HG03139 (cell line): ENCODE measurements around the gene OTULINL.

ENCODE experiments used
- ATAC-seq: cut with Tn5 transposase; IDR thresholded peaks from one replicate; pipeline ENCODE4 v1.9.1; 2021; ENCODE audit not compliant: unreplicated experiment

OTULINL gene

GRCh38 chr5:14576206-14576605 is 5.4 kb upstream of the OTULINL start:
- no peak for ATAC-seq

- ATAC-seq: no peak
Measured at GRCh38 chr5:14577079-14577725, 4.4 kb upstream of the OTULINL start.

- ATAC-seq: no peak
Measured at GRCh38 chr5:14577971-14578370, 3.6 kb upstream of the OTULINL start.

GRCh38 chr5:14579246-14579645 is 2.3 kb upstream of the OTULINL start:
- no peak for ATAC-seq

- no peak for ATAC-seq
Measured at GRCh38 chr5:14579731-14580397, 1.7 kb upstream of the OTULINL start.

- ATAC-seq: no peak
Measured at GRCh38 chr5:14580398-14581034, 1.1 kb upstream of the OTULINL start.

GRCh38 chr5:14581891-14582796 is 552 bp downstream of the OTULINL start:
- ATAC-seq: peak; percentile 73

GRCh38 chr5:14582797-14583137 is 1.2 kb downstream of the OTULINL start:
- ATAC-seq: no peak

GRCh38 chr5:14584848-14585247 is 3.3 kb downstream of the OTULINL start:
- no peak for ATAC-seq

- no peak for ATAC-seq
Measured at GRCh38 chr5:14587150-14587549, 5.6 kb downstream of the OTULINL start.

- no peak for ATAC-seq
Measured at GRCh38 chr5:14588145-14588544, 6.6 kb downstream of the OTULINL start.

GRCh38 chr5:14588758-14589543 is 7.4 kb downstream of the OTULINL start:
- ATAC-seq: no peak

- no peak for ATAC-seq
Measured at GRCh38 chr5:14590949-14591348, 9.4 kb downstream of the OTULINL start.

GRCh38 chr5:14591548-14591947 is 10.0 kb downstream of the OTULINL start:
- ATAC-seq: no peak

GRCh38 chr5:14593326-14594021 is 11.9 kb downstream of the OTULINL start:
- ATAC-seq: no peak

- ATAC-seq: no peak
Measured at GRCh38 chr5:14594378-14595074, 12.9 kb downstream of the OTULINL start.

GRCh38 chr5:14595189-14595588 is 13.6 kb downstream of the OTULINL start:
- ATAC-seq: peak; percentile 76

- ATAC-seq: no peak
Measured at GRCh38 chr5:14595891-14596290, 14.3 kb downstream of the OTULINL start.

GRCh38 chr5:14597080-14597479 is 15.5 kb downstream of the OTULINL start:
- ATAC-seq: no peak
